ENCODE data around the gene SPATA16.

DNA sequence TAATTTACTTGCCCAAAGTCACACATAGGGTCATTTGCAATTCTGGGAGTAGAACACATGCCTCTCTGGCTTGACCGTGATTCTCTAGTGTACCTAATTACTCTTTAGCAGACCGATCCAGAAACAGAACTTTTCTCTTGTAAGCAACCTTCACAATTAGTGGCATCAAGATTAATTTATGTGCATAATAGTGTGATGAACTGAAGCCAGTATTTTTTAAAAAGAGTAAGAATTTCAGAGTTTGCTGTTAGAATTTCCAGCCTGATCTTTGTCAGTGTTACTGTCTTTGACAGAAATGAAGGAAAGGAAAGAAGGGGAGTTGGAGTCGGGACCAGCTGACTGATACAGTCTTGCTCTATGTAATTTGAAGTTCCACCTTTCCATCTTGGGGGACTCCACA is 137.1 kb downstream of the SPATA16 start:
- TF ChIP-seq, protein P1, sequence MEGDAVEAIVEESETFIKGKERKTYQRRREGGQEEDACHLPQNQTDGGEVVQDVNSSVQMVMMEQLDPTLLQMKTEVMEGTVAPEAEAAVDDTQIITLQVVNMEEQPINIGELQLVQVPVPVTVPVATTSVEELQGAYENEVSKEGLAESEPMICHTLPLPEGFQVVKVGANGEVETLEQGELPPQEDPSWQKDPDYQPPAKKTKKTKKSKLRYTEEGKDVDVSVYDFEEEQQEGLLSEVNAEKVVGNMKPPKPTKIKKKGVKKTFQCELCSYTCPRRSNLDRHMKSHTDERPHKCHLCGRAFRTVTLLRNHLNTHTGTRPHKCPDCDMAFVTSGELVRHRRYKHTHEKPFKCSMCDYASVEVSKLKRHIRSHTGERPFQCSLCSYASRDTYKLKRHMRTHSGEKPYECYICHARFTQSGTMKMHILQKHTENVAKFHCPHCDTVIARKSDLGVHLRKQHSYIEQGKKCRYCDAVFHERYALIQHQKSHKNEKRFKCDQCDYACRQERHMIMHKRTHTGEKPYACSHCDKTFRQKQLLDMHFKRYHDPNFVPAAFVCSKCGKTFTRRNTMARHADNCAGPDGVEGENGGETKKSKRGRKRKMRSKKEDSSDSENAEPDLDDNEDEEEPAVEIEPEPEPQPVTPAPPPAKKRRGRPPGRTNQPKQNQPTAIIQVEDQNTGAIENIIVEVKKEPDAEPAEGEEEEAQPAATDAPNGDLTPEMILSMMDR (IDR thresholded peaks at IDR 0.05; ENCODE audit: low read length): no peak
- no peak for TF ChIP-seq EZH2phosphoT487 (IDR thresholded peaks at IDR 0.05; ENCODE audit: low read length)
